Gastrocnemius medialis (tissue), 4 donors: ENCODE data around the gene GFOD1. TPM values are rescaled to one million over a fixed set of nuclear protein-coding genes. Genes with fewer than 3 reads are reported as not detected.

ENCODE experiments used
- ATAC-seq, 2 donors: fragments of 150-250 bp; one replicate each; pipeline ENCODE4 v1.9.1; 2016
- DNase-seq, 2 donors: peaks; one replicate each; pipeline ENCODE4 v3.0.0-alpha.2; 2019
- H3K27ac ChIP-seq, 4 donors: fragments of 200-600 bp; sonication (generic); 1 replicate in 1 of 4; 2 replicates in 3 of 4; pipeline ENCODE4 v1.5.1; 2016 to 2018; ENCODE audit warnings: mild to moderate bottlenecking in 2 of 4, moderate library complexity in 1 of 4
- H3K27me3 ChIP-seq, 3 donors: fragments of 200-600 bp; sonication (generic) in 2 of 3; 1 replicate in 1 of 3; 2 replicates in 2 of 3; pipeline versions ENCODE4 v1.5.1 to v1.6.0; 2016 to 2019; ENCODE audit warnings: mild to moderate bottlenecking in 1 of 3, moderate library complexity in 1 of 3
- H3K36me3 ChIP-seq, 2 donors: fragments of 200-600 bp; sonication (generic) in 1 of 2; one replicate each; pipeline ENCODE4 v1.5.1; 2017 to 2018
- H3K4me1 ChIP-seq, 2 donors: fragments of 200-600 bp; sonication (generic) in 1 of 2; one replicate each; pipeline ENCODE4 v1.5.1; 2016 to 2017; ENCODE audit warnings: mild to moderate bottlenecking in 2 of 2
- H3K4me3 ChIP-seq, 4 donors: fragments of 200-600 bp; sonication (generic) in 3 of 4; 1 replicate in 1 of 4; 2 replicates in 3 of 4; pipeline ENCODE4 v1.5.1; 2016 to 2019; ENCODE audit warnings: mild to moderate bottlenecking in 2 of 4
- H3K9me3 ChIP-seq, 3 donors: fragments of 200-600 bp; sonication (generic) in 2 of 3; 1 replicate in 1 of 3; 2 replicates in 2 of 3; pipeline ENCODE4 v1.5.1; 2016 to 2019
- POLR2A ChIP-seq, 2 donors: fragments of 450-650 bp; IDR thresholded peaks; one replicate each; pipeline ENCODE4 v1.6.1; 2017; ENCODE audit warnings: antibody characterized with exemption in 2 of 2, mild to moderate bottlenecking in 2 of 2, moderate library complexity in 2 of 2
- in situ Hi-C, 4 donors: fragments of 200-750 bp; cut with MboI; loops; one replicate each; pipeline versions ENCODE4 v1.15.0 to v1.8.0; 2017; ENCODE audit warnings: low sequenced_read_pairs in 4 of 4
- intact Hi-C: fragments of 100-400 bp; cut with DNase I; formaldehyde crosslinking; loops from one replicate; pipeline ENCODE4 v1.15.1; 2023; ENCODE audit warnings: low total_unique reads
- total RNA-seq, 4 donors: library from RNA; depleted of rRNA; stranded (reverse); fragments of >200 nt; gene quantifications; one replicate each; pipeline versions ENCODE4 v1.1.0 to v1.2.3, GENCODE V29; 2016
- TF ChIP-seq, protein P1 (sequence below), 5 experiments: fragments of 450-650 bp in 3 of 5; fragments of 200-600 bp in 2 of 5; sonication (generic) in 2 of 5; IDR thresholded peaks in 4 of 5; conservative IDR thresholded peaks in 1 of 5; 1 replicate in 4 of 5; 2 replicates in 1 of 5; pipeline ENCODE4 v1.5.1; 2016 to 2019; ENCODE audit warnings: antibody characterized with exemption in 5 of 5, mild to moderate bottlenecking in 3 of 5, moderate library complexity in 3 of 5

GFOD1 gene
- total RNA-seq, 4 donors from 2014 or later, result 9.0 to 31.8 (median 16.9) TPM

DNA sequence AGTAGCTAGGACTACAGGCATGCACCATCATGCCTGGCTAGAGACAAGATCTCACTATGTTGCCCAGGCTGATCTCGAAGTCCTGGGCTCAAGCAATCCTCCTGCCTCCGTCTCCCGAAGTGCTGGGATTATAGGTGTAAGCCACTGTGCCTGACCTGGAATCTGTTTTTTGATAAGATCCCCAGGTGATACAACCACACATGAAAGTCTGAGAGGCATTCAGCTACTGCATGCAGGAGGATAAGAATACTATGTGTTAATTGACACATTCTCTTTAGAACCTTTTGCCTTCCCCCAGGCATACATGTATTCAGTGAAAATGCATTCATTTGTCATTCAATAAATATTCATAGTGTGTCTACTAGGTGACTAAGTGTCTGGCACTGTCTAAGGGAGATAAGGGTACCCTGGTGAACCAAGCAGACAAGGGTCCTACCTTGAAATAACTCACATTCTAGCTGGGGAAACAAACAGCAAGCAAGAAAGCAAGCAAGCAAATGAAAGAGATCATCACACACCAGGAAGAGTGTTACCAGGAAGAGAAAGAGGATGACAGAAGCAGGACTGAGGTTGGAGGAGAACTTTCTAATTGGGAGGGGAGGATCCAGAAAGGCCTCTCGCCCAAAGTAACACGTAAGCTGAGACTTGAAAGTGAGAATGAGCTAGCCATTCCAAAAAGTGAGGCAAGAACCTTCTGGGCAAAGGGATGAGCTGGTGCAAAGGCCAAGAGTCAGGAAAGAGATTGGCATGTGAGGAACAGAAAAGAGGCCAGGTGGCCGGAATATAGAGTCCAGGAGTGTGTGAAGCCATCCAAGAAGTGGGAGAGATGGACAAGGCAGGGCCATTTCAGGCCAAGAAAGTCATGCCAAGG lies 6.5 kb downstream of the GFOD1 start:
- Histone ChIP-seq H3K27ac (peak overlapping the region; percentile 73 to 78 (median 76)), H3K27me3 (no peaks in the 10 kb centered on the region), H3K36me3 (no peaks in the 10 kb centered on the region), H3K4me3 (no peak overlapping the region), H3K4me1 (peaks cover 55 to 56% of the 10 kb centered on the region in 2 donors), H3K9me3 (no peaks in the 10 kb centered on the region)
- in situ Hi-C loops (no loop called here), intact Hi-C loops (loop anchor here (2.0 to 10.0 kb wide), 2 partner anchors 14 to 94 kb away; partner anchors contain the start of gene SIRT5)
- ATAC-seq, result peak; percentile 90 to 95
- DNase-seq, result peak; percentile 75 to 83
- TF ChIP-seq, protein P1, sequence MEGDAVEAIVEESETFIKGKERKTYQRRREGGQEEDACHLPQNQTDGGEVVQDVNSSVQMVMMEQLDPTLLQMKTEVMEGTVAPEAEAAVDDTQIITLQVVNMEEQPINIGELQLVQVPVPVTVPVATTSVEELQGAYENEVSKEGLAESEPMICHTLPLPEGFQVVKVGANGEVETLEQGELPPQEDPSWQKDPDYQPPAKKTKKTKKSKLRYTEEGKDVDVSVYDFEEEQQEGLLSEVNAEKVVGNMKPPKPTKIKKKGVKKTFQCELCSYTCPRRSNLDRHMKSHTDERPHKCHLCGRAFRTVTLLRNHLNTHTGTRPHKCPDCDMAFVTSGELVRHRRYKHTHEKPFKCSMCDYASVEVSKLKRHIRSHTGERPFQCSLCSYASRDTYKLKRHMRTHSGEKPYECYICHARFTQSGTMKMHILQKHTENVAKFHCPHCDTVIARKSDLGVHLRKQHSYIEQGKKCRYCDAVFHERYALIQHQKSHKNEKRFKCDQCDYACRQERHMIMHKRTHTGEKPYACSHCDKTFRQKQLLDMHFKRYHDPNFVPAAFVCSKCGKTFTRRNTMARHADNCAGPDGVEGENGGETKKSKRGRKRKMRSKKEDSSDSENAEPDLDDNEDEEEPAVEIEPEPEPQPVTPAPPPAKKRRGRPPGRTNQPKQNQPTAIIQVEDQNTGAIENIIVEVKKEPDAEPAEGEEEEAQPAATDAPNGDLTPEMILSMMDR (IDR thresholded peaks at IDR 0.05 in 4 of 5, conservative IDR thresholded peaks at IDR 0.05 in 1 of 5), result no peak
- TF ChIP-seq POLR2A (IDR thresholded peaks at IDR 0.05), result no peak

- peaks cover 48 to 49% of the 10 kb centered on the region in 2 donors for H3K4me1 ChIP-seq
- in situ Hi-C loops (no loop called here), intact Hi-C loops (loop anchor here (2.0 to 10.0 kb wide), 3 partner anchors 13 to 235 kb away; partner anchors contain the start of genes RANBP9 and SIRT5)
- no peaks in the 10 kb centered on the region for H3K27me3 ChIP-seq
- peak overlapping the region; percentile 73 to 78 (median 76) for H3K27ac ChIP-seq
- no peaks in the 10 kb centered on the region for H3K36me3 ChIP-seq
- DNase-seq, result peak in 1 of 2 donors; percentile 25
- TF ChIP-seq POLR2A (IDR thresholded peaks at IDR 0.05), result no peak
- TF ChIP-seq, protein P1 (IDR thresholded peaks at IDR 0.05 in 4 of 5, conservative IDR thresholded peaks at IDR 0.05 in 1 of 5), result no peak
- H3K4me3 ChIP-seq, result no peak overlapping the region
- no peaks in the 10 kb centered on the region for H3K9me3 ChIP-seq
- peak in 1 of 2 donors; percentile 18 for ATAC-seq
Measured at GRCh38 chr6:13479971-13480434, 7.4 kb downstream of the GFOD1 start.

GRCh38 chr6:13479206-13479800 lies 8.1 kb downstream of the GFOD1 start:
- Histone ChIP-seq H3K9me3 (no peaks in the 10 kb centered on the region), H3K4me1 (peaks cover 46 to 47% of the 10 kb centered on the region in 2 donors), H3K27ac (peak overlapping the region in 3 of 4 donors; percentile 73 to 77 (median 74)), H3K27me3 (no peaks in the 10 kb centered on the region), H3K4me3 (no peak overlapping the region), H3K36me3 (no peaks in the 10 kb centered on the region)
- in situ Hi-C loops, result no loop called here
- no peak for DNase-seq
- no peak for ATAC-seq
- no peak for TF ChIP-seq POLR2A (IDR thresholded peaks at IDR 0.05)
- TF ChIP-seq, protein P1 (IDR thresholded peaks at IDR 0.05 in 4 of 5, conservative IDR thresholded peaks at IDR 0.05 in 1 of 5), result no peak
- intact Hi-C loops, result loop anchor here (10.0 kb wide), 1 partner anchor 235 kb away; the partner anchor contains the start of gene RANBP9

DNA sequence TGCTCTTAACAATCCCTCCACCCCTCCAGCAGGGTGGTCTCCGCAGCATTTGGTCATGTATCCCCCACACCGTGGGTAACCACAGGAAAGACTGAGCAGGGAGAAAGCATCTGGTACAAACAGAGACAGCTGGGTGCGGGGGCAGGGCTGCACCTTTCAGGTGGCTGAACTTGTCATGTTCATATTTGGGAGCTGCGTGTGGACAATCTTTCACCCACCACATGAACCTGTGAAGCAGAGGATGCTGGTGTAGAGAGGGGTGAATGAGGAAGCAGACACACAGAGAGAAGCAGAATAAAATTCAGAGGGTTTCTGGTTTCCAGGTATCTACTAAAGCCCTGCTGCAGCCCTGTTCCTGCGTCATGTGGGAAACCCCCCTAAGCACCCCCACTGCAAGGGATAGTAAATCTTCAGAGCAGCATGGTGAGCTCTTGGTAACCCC lies 8.9 kb downstream of the GFOD1 start:
- Histone ChIP-seq H3K36me3 (no peaks in the 10 kb centered on the region), H3K4me3 (no peak overlapping the region), H3K27me3 (no peaks in the 10 kb centered on the region), H3K4me1 (peaks cover 42 to 48% of the 10 kb centered on the region in 2 donors), H3K9me3 (no peaks in the 10 kb centered on the region), H3K27ac (no peak overlapping the region)
- in situ Hi-C loops, result no loop called here
- TF ChIP-seq, protein P1 (IDR thresholded peaks at IDR 0.05 in 4 of 5, conservative IDR thresholded peaks at IDR 0.05 in 1 of 5), result no peak
- no peak for TF ChIP-seq POLR2A (IDR thresholded peaks at IDR 0.05)
- intact Hi-C loops, result loop anchor here (10.0 kb wide), 1 partner anchor 236 kb away; the partner anchor contains the start of gene RANBP9
- ATAC-seq, result no peak
- DNase-seq, result no peak
